Common myeloid progenitor, CD34-positive (primary cell): Measurements from ENCODE around the gene PLD4. TPM values are rescaled to one million over a fixed set of nuclear protein-coding genes. Genes with fewer than 3 reads are reported as not detected.

Source experiments
- CTCF ChIA-PET: fragments of 350-600 bp; sonication (Branson Sonifier 250); formaldehyde crosslinking; loops from one replicate; lab custom pipeline; 2021; ENCODE audit warnings: antibody characterized with exemption; lab: Charles Lee
- POLR2A ChIA-PET: fragments of 350-600 bp; sonication (Branson Sonifier 250); formaldehyde crosslinking; loops from one replicate; lab custom pipeline; 2021; ENCODE audit warnings: antibody characterized with exemption; lab: Charles Lee
- DNase-seq, 3 donors: peaks; one replicate each; pipeline versions ENCODE4 v3.0.0 to v3.0.0-alpha.2; 2013
- H3K27ac ChIP-seq, 2 experiments: 1 replicate in 1 of 2; 2 replicates in 1 of 2; pipeline ENCODE4 v1.7.0; 2013; ENCODE audit warnings: inconsistent platforms in 2 of 2, low read length in 2 of 2, mild to moderate bottlenecking in 2 of 2, low read depth in 1 of 2, moderate library complexity in 1 of 2; ENCODE audit not compliant: severe bottlenecking in 2 of 2, insufficient read depth in 1 of 2, poor library complexity in 1 of 2
- H3K27me3 ChIP-seq, 5 experiments: replicated peaks in 2 of 5; 1 replicate in 3 of 5; 2 replicates in 2 of 5; pipeline versions ENCODE4 v1.6.1 to v1.7.0; 2013; ENCODE audit warnings: low read length in 4 of 5, mild to moderate bottlenecking in 2 of 5, moderate library complexity in 2 of 5, inconsistent platforms in 1 of 5; ENCODE audit not compliant: insufficient read depth in 5 of 5, control insufficient read depth in 4 of 5
- H3K36me3 ChIP-seq, 4 experiments: 1 replicate in 2 of 4; 2 replicates in 2 of 4; pipeline versions ENCODE4 v1.6.1 to v1.7.0; 2013; ENCODE audit warnings: low read length in 3 of 4, control low read depth in 1 of 4, mild to moderate bottlenecking in 1 of 4; ENCODE audit not compliant: control insufficient read depth in 4 of 4, insufficient read depth in 4 of 4
- H3K4me1 ChIP-seq, 4 experiments: 1 replicate in 3 of 4; 2 replicates in 1 of 4; pipeline versions ENCODE4 v1.6.1 to v1.7.1; 2013; ENCODE audit warnings: low read length in 3 of 4, mild to moderate bottlenecking in 3 of 4, control low read depth in 1 of 4, inconsistent platforms in 1 of 4, moderate library complexity in 1 of 4; ENCODE audit not compliant: control insufficient read depth in 4 of 4, insufficient read depth in 4 of 4; ENCODE audit errors: control extremely low read depth in 1 of 4
- H3K4me3 ChIP-seq, 7 experiments: 1 replicate in 4 of 7; 2 replicates in 3 of 7; pipeline versions ENCODE4 v1.5.1 to v1.7.0; 2013; ENCODE audit warnings: mild to moderate bottlenecking in 7 of 7, low read length in 6 of 7, moderate library complexity in 6 of 7, inconsistent platforms in 2 of 7, low read depth in 2 of 7, control low read depth in 1 of 7; ENCODE audit not compliant: insufficient read depth in 4 of 7, control insufficient read depth in 1 of 7; ENCODE audit errors: extremely low read depth in 1 of 7
- H3K9me3 ChIP-seq, 5 experiments: 1 replicate in 4 of 5; 2 replicates in 1 of 5; pipeline versions ENCODE4 v1.6.1 to v1.7.1; 2013; ENCODE audit warnings: low read length in 4 of 5, mild to moderate bottlenecking in 2 of 5, inconsistent platforms in 1 of 5, low read depth in 1 of 5, moderate library complexity in 1 of 5; ENCODE audit not compliant: control insufficient read depth in 4 of 5, insufficient read depth in 2 of 5; ENCODE audit errors: control extremely low read depth in 1 of 5
- WGBS: methylation state at CpG from one replicate; pipeline ENCODE4 v1.1.5; 2013; ENCODE audit not compliant: insufficient coverage; 5-methylcytosine and 5-hydroxymethylcytosine counted together
- polyA plus RNA-seq: library from polyadenylated mRNA; unstranded; fragments of 120-200 nt; gene quantifications from one replicate; pipeline ENCODE4 v1.2.1, GENCODE V29; 2013

The PLD4 gene
- 16.8 TPM for polyA plus RNA-seq

DNA sequence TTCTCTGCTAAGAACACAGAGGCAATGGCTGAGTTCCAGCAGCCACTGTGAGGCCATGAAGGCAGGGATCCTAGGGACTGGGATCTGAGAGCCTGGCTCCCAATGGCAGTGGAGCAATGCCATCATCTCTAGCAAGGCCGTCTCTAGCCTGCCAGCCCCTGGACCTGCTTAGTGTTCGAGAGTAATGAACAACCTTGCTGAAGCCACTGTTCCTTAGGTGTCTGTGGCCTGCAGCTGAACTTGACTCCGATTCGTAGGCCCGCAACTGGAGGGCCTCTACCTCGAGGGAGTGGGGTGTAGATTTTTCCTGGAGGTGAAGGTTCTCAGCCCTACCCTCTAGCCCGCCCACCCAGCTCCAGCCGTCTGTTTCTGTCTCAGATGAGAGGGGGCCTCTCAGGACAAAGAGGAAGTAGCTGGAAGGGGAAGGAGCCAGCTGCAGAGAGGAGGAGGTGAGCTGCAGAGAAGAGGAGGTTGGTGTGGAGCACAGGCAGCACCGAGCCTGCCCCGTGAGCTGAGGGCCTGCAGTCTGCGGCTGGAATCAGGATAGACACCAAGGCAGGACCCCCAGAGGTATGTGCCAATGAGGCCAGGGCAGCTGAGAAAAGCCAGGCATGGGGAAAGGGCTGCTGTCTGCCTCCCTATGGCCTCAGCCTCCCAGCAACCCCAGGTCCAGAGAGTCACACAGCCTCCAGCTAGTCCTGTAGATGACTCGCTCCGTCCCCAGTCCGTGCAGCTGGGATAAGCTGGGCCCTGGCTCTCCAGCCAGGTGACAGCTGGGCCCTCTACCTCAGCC lies at the start of gene PLD4:
TSS of gene PLD4 (plus strand) at position 459 of the 793 bp plus-strand sequence. CDS start 2,262 bp downstream, outside the sequence.
- Histone ChIP-seq H3K9me3 (peaks cover 0 to 5% (median 0%) of the 10 kb centered on the region in 5 experiments), H3K36me3 (no peaks in the 10 kb centered on the region), H3K27me3 (no peaks in the 10 kb centered on the region), H3K27ac (no peak within 1 kb of the TSS), H3K4me1 (peaks cover 0 to 42% (median 34%) of the 10 kb centered on the region in 4 experiments), H3K4me3 (peak within 1 kb of the TSS in 6 of 7 experiments; percentile 46 to 71 (median 63))
- ChIA-PET POLR2A (no interaction called here), CTCF (interaction anchor here (0.9 to 1.7 kb wide), 5 partner anchors 9 to 26 kb away, joined by 3 to 6 read pairs (median 3); no protein-coding TSS in a partner anchor)
- WGBS: 15% methylated on average over 11 of the region's 14 CpGs
- DNase-seq: peak; percentile 39 to 85 (median 80)

- no peak overlapping the region for H3K4me3 ChIP-seq
- no peaks in the 10 kb centered on the region for H3K9me3 ChIP-seq
- peaks cover 0 to 11% (median 8%) of the 10 kb centered on the region in 4 experiments for H3K4me1 ChIP-seq
- 95% methylated on average over 13 of the region's 13 CpGs for WGBS
- CTCF ChIA-PET: no interaction called here
- H3K36me3 ChIP-seq: no peaks in the 10 kb centered on the region
- H3K27me3 ChIP-seq: no peaks in the 10 kb centered on the region
- POLR2A ChIA-PET: no interaction called here
- no peak overlapping the region for H3K27ac ChIP-seq
- no peak for DNase-seq
Measured at GRCh38 chr14:104875412-104875751, 49.3 kb upstream of the PLD4 start.

DNA sequence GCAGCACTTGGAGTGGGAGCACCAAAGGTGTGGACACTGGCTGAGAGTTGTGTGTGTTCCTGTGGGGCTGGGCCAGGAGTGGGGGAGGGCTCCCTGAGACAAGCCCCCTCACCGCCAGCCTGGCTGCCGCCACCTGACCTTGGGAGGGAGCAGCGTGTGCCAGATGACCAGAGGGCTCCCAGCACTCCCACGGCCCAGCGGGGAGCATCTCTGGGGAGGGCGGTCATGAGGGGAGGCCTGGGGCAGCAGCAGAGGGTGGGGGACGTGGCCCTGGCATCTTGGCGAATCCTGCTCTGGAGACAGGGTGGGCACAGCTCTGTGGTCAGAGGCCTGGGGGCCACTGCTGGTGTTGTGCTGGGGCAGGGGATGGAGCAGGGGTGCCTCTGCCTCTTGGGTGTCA lies 48.9 kb upstream of the PLD4 start:
- DNase-seq: no peak
- no peaks in the 10 kb centered on the region for H3K36me3 ChIP-seq
- peaks cover 0 to 11% (median 8%) of the 10 kb centered on the region in 4 experiments for H3K4me1 ChIP-seq
- no peak overlapping the region for H3K4me3 ChIP-seq
- 97% methylated on average over 4 of the region's 8 CpGs for WGBS
- ChIA-PET POLR2A (no interaction called here), CTCF (no interaction called here)
- H3K27me3 ChIP-seq: no peaks in the 10 kb centered on the region
- H3K9me3 ChIP-seq: no peaks in the 10 kb centered on the region
- H3K27ac ChIP-seq: no peak overlapping the region

- no peak overlapping the region for H3K27ac ChIP-seq
- H3K36me3 ChIP-seq: no peaks in the 10 kb centered on the region
- no peaks in the 10 kb centered on the region for H3K9me3 ChIP-seq
- DNase-seq: peak; percentile 25 to 44 (median 33)
- no peaks in the 10 kb centered on the region for H3K27me3 ChIP-seq
- CTCF ChIA-PET: no interaction called here
- no peak overlapping the region for H3K4me3 ChIP-seq
- H3K4me1 ChIP-seq: peaks cover 0 to 11% (median 8%) of the 10 kb centered on the region in 4 experiments
- 98% methylated on average over 6 of the region's 8 CpGs for WGBS
- POLR2A ChIA-PET: no interaction called here
Measured at GRCh38 chr14:104876251-104876699, 48.4 kb upstream of the PLD4 start.

GRCh38 chr14:104877066-104877805 lies 47.4 kb upstream of the PLD4 start:
- POLR2A ChIA-PET: no interaction called here
- 90% methylated on average over 14 of the region's 14 CpGs for WGBS
- H3K4me3 ChIP-seq: no peak overlapping the region
- CTCF ChIA-PET: no interaction called here
- DNase-seq: no peak
- H3K27ac ChIP-seq: no peak overlapping the region
- H3K36me3 ChIP-seq: no peaks in the 10 kb centered on the region
- no peaks in the 10 kb centered on the region for H3K9me3 ChIP-seq
- H3K4me1 ChIP-seq: peaks cover 0 to 8% (median 7%) of the 10 kb centered on the region in 4 experiments
- no peaks in the 10 kb centered on the region for H3K27me3 ChIP-seq

- no peaks in the 10 kb centered on the region for H3K27me3 ChIP-seq
- peaks cover 0 to under 1% (median under 1%) of the 10 kb centered on the region in 4 experiments for H3K4me1 ChIP-seq
- POLR2A ChIA-PET: no interaction called here
- H3K36me3 ChIP-seq: no peaks in the 10 kb centered on the region
- CTCF ChIA-PET: interaction anchor here (1.7 kb wide), 1 partner anchor 63 kb away, joined by 3 read pairs; no protein-coding TSS in a partner anchor
- H3K27ac ChIP-seq: no peak overlapping the region
- no peak for DNase-seq
- no peak overlapping the region for H3K4me3 ChIP-seq
- no peaks in the 10 kb centered on the region for H3K9me3 ChIP-seq
- WGBS: 71% methylated on average over 26 of the region's 30 CpGs
Measured at GRCh38 chr14:104877806-104878550, 46.7 kb upstream of the PLD4 start.
